COR-L47 (cell line): ENCODE data around the gene HES7.

Experiments used
- DNase-seq: peaks from one replicate; lab custom pipeline; 2025; lab: John Stamatoyannopoulos, UW

HES7 gene

DNA sequence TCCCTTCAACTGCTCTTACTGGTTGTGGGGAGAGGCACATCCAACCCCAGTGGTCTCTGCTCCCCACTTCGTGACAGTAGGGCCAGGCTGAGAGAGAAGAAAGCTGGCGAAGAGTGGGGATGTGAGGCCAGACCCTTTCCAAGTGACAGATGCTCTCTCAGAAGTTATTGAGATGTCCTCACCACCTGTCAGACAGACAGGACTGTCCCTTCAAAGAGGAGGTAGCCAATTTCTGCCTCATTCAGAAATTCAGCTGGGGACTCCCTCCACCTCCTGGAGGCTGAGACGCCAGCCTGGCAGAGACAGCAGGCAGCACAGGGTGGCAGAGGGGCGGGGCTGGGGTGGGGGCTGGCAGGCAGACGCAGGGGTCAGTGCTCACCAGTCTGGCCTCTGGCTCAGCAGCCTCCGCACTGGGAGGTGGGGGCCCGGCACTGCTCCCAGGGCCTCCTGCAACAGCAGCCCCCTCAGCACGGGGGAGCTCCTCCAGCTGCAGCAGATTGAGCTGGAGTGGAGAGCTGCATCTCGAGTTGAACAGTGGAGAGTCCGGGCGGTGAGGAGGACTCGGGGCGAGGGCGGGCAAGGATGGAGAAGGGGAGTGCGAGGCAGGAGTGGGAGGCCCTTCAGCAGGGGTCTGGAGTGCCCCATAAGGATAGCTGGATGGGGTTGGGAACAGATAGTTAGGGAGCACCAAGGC is 19.1 kb upstream of the HES7 start:
- DNase-seq, result no peak

- DNase-seq, result no peak
Measured at GRCh38 chr17:8142158-8142886, 18.4 kb upstream of the HES7 start.

- no peak for DNase-seq
Measured at GRCh38 chr17:8141741-8142140, 17.8 kb upstream of the HES7 start.

GRCh38 chr17:8141045-8141444 is 17.1 kb upstream of the HES7 start:
- DNase-seq, result no peak

DNA sequence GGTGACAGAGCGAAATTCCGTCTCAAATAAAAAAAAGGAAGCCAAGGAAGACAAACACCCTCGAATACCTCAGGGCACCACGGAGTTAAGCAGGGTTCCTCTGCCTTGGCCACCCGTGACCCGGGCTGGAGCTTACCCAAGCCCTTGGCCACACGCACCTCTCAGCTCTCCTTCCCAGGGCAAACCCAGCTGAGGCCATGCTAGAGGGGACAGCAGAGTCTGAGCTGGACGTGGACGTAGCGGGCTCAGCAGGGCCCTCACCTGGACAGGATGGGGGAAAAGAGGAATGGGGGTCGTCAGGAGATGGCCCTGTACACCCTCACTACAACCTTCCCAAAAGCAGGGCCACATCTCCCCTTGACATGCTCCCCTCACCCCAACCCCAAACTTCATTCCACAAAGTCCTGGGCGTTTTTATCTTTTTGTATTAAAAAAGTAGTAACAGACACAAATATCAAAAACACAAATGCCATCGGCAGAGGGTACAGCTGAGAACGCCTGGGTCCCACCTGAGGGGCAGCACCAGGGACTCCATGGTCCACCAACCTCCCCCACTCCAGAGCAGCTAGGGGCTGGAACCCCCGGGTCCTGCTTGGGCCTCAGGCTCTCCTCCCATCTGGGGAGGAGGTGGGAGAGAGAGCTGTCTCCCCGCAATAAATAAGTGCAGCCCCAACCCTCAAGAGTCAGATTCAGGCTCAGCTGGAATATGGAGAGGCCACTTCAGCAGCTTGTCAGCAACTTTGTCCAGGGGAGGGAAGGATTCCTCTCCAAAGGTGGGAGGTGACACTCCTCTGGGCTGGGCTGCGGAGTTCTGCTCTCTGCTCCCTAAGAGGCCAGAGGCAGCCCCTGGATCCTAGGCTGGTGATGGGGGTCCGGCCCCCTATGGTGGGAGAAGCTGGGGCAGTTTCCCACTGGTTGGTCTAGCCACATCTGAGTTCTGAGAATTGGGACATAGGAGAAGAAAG is 16.4 kb upstream of the HES7 start:
- DNase-seq, result no peak

DNA sequence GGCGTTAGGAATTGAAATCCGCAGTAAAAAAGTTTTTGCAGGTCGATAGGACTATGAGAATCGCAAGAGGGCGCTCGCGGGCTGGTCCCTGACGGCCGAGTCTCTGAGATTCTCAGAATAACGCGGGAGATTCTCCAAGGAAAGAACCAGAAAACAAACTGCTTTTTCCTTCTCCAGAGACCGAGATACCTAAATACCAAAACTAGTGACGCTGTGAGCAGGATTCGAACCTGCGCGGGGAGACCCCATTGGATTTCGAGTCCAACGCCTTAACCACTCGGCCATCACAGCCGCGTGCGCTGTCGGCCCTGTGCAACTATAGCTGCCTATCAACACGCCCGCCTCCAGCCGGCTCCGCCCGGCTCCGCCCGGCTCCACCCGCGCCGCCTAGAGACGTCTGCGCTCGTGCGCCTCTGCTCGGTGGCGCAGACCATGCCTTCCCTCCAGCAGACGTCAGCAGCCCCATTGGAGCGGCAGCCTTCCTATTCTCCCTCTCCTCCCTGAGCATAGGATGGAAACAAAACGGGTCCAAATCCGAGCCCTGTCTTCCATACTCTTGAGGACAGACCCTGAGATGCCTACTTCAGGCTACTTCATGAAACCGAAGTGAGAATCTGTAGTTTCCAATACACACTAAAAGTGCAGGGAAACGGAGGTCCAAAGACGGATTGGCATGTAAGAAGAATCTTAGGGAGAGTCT is 14.9 kb upstream of the HES7 start:
- DNase-seq, result peak; percentile 85

DNA sequence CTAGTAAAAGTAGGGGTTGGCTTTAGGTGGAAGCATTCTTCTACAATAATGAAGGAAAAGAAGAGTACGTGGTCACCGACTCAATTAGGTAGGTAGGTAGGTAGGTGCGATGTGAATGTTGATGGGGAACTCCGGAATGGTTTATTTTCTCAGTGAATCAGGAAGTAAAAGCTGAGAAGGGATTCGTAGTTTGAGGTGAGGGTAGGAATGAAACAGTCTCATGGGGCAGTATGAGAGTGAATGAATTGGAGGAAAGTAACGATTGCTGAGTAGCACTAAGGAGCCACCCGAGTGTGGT is 14.4 kb upstream of the HES7 start:
- no peak for DNase-seq

GRCh38 chr17:8137645-8138373 is 13.9 kb upstream of the HES7 start:
- DNase-seq, result no peak

DNA sequence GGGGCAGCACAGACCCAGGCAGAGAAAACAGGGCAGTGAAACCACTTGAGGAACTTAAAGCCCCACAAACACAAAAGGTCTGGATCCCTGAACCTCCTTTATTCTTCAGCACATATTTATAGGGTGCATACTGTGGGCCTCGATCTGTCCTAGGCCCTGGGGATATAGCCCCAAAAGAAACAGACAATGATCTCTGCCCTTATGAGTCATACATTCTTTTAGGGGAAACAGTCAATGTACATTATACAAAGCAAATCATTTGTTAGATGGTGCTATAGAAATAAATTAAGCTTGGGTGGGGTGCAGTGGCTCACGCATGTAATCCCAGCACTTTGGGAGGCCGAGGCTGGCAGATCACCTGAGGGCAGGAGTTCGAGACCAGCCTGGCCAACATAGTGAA is 10.0 kb upstream of the HES7 start:
- DNase-seq, result no peak

GRCh38 chr17:8133399-8133798 is 9.5 kb upstream of the HES7 start:
- no peak for DNase-seq

DNA sequence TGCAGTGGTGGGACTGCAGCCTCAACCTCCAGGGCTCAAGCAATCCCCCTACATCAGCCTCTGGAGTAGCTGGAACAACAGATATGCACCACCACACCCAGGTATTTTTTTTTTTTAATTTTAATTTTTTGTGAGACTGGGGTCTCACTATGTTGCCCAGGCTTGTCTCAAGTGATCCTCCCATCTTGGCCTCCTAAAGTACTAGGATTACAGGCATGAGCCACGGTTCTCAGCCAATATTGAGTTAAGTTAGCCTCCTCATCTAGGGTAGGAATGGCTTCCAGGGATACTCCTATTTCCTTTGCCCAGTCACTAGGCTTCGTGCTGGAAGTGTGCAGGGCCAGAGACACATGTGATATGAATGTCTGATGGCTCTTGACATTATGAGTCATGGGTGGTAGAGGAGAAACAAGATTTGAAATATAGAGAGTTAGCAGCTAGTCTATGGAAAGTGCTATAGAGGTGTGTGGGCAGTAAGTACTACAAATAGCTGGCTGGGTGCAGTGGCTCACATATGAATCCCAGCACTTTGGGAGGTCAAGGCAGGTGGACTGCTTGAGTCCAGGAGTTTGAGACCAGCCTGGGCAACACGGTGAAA is 8.0 kb upstream of the HES7 start:
- no peak for DNase-seq

GRCh38 chr17:8128125-8128784 is 4.3 kb upstream of the HES7 start:
- DNase-seq, result no peak

GRCh38 chr17:8126491-8127066 is 2.7 kb upstream of the HES7 start:
- DNase-seq, result no peak

DNA sequence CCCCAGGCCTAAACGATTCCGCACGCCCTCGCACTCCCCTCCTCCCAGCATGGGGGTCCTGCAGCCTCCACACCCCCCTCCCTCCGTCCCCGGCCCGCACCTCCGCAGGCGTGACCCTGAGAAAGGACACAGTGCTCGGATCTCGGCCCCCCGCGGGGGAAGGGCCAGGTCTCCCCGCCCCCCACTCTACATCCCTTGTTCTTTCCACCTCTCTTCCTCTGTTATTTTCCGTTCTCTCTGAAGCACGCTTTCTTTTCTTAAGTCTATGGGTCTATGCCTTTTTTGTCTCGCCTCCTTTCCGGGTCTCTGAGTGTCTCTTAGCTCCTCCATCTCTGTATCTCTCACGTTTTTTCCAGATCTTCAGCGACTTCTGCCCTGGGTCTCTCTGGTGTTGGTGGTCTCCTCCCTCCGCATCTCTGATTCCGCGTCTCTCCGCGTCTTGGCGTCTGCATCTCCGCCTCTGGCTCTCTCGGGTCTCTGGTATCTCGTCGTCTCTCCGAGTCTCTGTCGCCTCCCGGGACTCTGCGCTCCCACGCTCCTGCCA is 2.1 kb upstream of the HES7 start:
- DNase-seq, result no peak

DNA sequence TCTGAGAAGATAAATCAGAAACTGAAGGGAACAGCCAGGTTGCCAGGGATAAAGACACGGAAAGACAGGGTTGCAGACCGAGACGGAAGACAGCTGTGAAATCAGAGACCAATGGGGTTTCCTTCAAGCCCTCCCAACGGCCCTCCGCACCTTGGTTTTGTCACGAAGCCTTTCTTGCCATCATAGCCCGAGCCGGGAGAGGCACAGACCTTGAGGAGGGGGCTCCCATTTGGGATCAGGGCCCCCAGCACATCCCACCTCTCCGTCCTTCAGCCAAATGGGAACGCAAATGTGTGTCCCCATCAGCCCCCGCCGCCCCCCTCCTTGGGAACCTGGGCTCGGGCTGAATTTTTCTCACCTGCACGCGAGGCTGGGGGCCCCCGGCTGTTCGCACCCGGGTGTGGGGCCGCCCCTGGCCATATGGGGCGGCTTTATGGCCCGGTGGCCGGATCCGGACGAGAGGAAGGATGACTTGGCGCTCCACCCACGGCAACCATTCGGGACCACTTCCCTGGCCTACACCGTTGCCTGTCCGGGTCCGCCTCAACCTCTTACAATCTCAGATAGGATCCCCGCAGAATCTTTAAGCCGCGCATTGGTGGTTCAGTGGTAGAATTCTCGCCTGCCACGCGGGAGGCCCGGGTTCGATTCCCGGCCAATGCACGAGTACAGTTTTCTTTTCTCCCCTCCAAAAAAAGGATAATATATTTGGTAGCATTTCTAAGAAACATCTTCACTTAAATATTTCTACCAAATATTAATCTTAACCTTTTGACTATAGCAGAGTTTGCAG is 1.4 kb upstream of the HES7 start:
- no peak for DNase-seq

- DNase-seq, result no peak
Measured at GRCh38 chr17:8124350-8125153, 646 bp upstream of the HES7 start.

DNA sequence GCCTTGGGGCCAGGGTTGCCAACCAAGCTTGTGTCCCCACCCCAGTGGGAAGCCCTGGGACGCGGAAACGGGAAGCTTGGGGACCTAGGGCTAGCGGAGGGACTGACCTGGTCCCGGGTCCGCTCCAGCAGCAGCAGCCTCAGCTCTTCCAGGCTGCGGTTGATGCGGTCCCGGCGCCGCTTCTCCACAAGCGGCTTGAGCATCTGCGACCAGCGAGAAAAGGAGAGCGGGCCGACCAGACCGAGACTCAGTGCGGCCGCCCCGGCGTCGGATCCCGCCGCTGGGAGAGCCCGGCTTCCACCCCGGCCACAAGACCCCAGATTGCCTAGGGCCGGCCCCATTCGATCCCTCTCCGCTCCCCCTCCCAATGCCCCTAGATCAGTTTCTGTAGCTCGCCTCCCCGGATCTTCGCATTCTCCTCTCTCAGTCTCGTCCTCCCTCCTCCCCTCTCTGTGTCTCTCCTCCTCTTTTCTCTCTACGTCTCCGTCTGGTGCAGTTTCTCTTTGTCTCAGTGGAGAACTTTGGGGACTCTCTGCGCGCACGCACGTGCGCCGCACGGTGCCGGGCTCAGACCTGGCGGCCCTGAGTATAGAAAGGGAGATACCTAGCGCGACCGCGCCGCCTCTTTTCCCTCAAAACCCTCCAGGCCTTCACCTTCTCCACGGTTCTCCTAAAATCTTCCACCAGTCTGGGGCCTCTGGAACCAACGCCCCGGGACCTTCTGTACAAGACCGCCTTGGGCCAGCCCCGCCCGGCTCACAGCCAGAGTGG is 797 bp downstream of the HES7 start:
- no peak for DNase-seq
